ENCODE measurements around the gene ATP6V0A4.

Gene ATP6V0A4

DNA sequence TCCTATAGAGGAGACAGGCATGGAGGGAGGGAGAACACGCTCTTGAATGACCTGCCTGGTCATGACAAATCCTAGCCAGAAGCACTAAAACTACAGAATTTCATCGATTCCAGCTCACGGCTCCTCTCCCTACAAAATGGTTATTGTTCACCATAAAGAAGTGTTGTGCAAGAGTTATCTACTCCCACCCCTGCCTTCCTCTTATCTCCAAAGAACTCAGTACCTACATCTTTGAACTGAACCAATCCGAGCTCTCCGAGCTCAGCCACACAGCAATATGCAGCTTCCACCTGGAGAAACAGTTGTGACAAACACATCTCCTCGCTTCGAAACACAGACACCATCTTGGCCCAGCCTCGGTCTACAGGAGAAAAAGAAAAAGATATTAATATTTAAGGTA is 27.1 kb downstream of the ATP6V0A4 start:
- Histone ChIP-seq H3K4me2 (ENCODE audit: low read length) (no peak overlapping the region), H3K9me3 (replicated peaks; ENCODE audit: low read length) (no peaks in the 10 kb centered on the region), H3K9ac (ENCODE audit: low read depth, low read length) (no peak overlapping the region), H3K27me3 (ENCODE audit: control insufficient read depth, insufficient read depth, low read length) (no peaks in the 10 kb centered on the region), H3K4me1 (ENCODE audit: control insufficient read depth, insufficient read depth, low read length) (no peaks in the 10 kb centered on the region), H3K36me3 (ENCODE audit: insufficient read depth, low read length) (no peaks in the 10 kb centered on the region), H3K4me3 (ENCODE audit: low read length) (no peak overlapping the region)

GRCh38 chr7:138768241-138768640 is 29.8 kb downstream of the ATP6V0A4 start:
- Histone ChIP-seq H3K4me1 (ENCODE audit: control insufficient read depth, insufficient read depth, low read length) (no peaks in the 10 kb centered on the region), H3K36me3 (ENCODE audit: insufficient read depth, low read length) (no peaks in the 10 kb centered on the region), H3K27me3 (ENCODE audit: control insufficient read depth, insufficient read depth, low read length) (no peaks in the 10 kb centered on the region), H3K9me3 (replicated peaks; ENCODE audit: low read length) (no peaks in the 10 kb centered on the region), H3K4me3 (ENCODE audit: low read length) (no peak overlapping the region), H3K4me2 (ENCODE audit: low read length) (no peak overlapping the region), H3K9ac (ENCODE audit: low read depth, low read length) (no peak overlapping the region)

- Histone ChIP-seq H3K9me3 (replicated peaks; ENCODE audit: low read length) (no peaks in the 10 kb centered on the region), H3K36me3 (ENCODE audit: insufficient read depth, low read length) (no peaks in the 10 kb centered on the region), H3K4me2 (ENCODE audit: low read length) (no peak overlapping the region), H3K9ac (ENCODE audit: low read depth, low read length) (no peak overlapping the region), H3K27me3 (ENCODE audit: control insufficient read depth, insufficient read depth, low read length) (no peaks in the 10 kb centered on the region), H3K4me3 (ENCODE audit: low read length) (no peak overlapping the region), H3K4me1 (ENCODE audit: control insufficient read depth, insufficient read depth, low read length) (no peaks in the 10 kb centered on the region)
Measured at GRCh38 chr7:138756591-138757242, 41.3 kb downstream of the ATP6V0A4 start.

GRCh38 chr7:138755842-138756590 is 42.0 kb downstream of the ATP6V0A4 start:
- Histone ChIP-seq H3K27me3 (ENCODE audit: control insufficient read depth, insufficient read depth, low read length) (no peaks in the 10 kb centered on the region), H3K4me1 (ENCODE audit: control insufficient read depth, insufficient read depth, low read length) (no peaks in the 10 kb centered on the region), H3K9ac (ENCODE audit: low read depth, low read length) (no peak overlapping the region), H3K36me3 (ENCODE audit: insufficient read depth, low read length) (no peaks in the 10 kb centered on the region), H3K9me3 (replicated peaks; ENCODE audit: low read length) (no peaks in the 10 kb centered on the region), H3K4me3 (ENCODE audit: low read length) (no peak overlapping the region), H3K4me2 (ENCODE audit: low read length) (no peak overlapping the region)

GRCh38 chr7:138755331-138755747 is 42.7 kb downstream of the ATP6V0A4 start:
- Histone ChIP-seq H3K4me2 (ENCODE audit: low read length) (no peak overlapping the region), H3K27me3 (ENCODE audit: control insufficient read depth, insufficient read depth, low read length) (no peaks in the 10 kb centered on the region), H3K4me1 (ENCODE audit: control insufficient read depth, insufficient read depth, low read length) (no peaks in the 10 kb centered on the region), H3K4me3 (ENCODE audit: low read length) (no peak overlapping the region), H3K36me3 (ENCODE audit: insufficient read depth, low read length) (no peaks in the 10 kb centered on the region), H3K9ac (ENCODE audit: low read depth, low read length) (no peak overlapping the region), H3K9me3 (replicated peaks; ENCODE audit: low read length) (no peaks in the 10 kb centered on the region)

DNA sequence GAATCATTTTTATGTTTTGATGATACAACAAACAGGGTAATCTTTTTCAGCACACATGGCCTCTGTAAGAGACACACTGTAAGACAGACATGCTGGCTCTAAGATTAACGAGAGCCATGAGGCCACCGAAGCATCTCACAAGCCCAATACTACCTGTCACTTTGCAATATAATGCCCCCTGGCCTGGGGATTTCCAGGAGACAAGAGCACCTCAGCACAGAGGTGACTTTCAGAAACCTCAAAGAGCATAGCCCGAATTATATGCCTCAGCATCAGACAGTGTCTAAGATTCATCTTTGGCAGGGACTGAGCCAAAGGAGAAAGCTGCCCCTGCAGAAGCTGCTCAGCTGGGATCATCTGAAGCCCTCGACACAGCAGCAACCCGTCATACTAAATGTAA is 44.4 kb downstream of the ATP6V0A4 start:
- no peaks in the 10 kb centered on the region for H3K36me3 ChIP-seq (ENCODE audit: insufficient read depth, low read length)
- no peak overlapping the region for H3K4me3 ChIP-seq (ENCODE audit: low read length)
- H3K27me3 ChIP-seq (ENCODE audit: control insufficient read depth, insufficient read depth, low read length), result no peaks in the 10 kb centered on the region
- no peak overlapping the region for H3K4me2 ChIP-seq (ENCODE audit: low read length)
- no peaks in the 10 kb centered on the region for H3K9me3 ChIP-seq (replicated peaks; ENCODE audit: low read length)
- H3K4me1 ChIP-seq (ENCODE audit: control insufficient read depth, insufficient read depth, low read length), result no peaks in the 10 kb centered on the region
- no peak overlapping the region for H3K9ac ChIP-seq (ENCODE audit: low read depth, low read length)

- Histone ChIP-seq H3K4me3 (ENCODE audit: low read length) (no peak overlapping the region), H3K4me2 (ENCODE audit: low read length) (no peak overlapping the region), H3K4me1 (ENCODE audit: control insufficient read depth, insufficient read depth, low read length) (no peaks in the 10 kb centered on the region), H3K27me3 (ENCODE audit: control insufficient read depth, insufficient read depth, low read length) (no peaks in the 10 kb centered on the region), H3K9ac (ENCODE audit: low read depth, low read length) (no peak overlapping the region), H3K36me3 (ENCODE audit: insufficient read depth, low read length) (no peaks in the 10 kb centered on the region), H3K9me3 (replicated peaks; ENCODE audit: low read length) (no peaks in the 10 kb centered on the region)
Measured at GRCh38 chr7:138753150-138753518, 44.9 kb downstream of the ATP6V0A4 start.

DNA sequence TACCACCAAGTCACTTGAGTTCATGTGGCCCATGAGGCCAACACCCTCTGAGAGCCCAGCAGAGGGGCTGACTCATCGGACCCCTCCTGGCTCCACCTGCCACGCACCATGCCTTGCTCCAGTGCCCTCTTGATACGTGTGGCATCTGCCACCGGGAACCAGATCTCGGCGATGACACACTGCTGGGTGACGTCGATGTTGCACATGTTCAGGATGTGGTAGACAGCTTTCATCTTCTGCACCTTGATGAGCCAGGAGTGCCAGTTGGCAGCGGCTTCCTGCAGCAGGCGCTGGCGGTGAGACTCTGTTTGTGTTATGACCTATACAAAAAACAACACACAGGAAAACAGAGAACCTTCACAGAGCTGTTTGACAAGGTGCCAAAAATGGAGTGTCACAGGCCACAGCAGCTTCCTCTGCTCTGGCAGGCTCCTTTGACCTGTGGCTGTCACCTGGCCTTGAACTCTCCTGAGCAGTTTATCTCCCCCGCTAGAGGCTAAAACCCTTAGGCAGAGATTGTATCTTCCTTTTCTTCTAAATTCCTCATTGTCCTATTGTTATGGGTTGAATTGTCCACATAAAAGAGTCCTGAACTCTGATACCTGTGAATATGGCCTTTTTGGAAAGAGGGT is 45.4 kb downstream of the ATP6V0A4 start:
- H3K4me3 ChIP-seq (ENCODE audit: low read length), result no peak overlapping the region
- H3K4me1 ChIP-seq (ENCODE audit: control insufficient read depth, insufficient read depth, low read length), result no peaks in the 10 kb centered on the region
- no peaks in the 10 kb centered on the region for H3K27me3 ChIP-seq (ENCODE audit: control insufficient read depth, insufficient read depth, low read length)
- H3K4me2 ChIP-seq (ENCODE audit: low read length), result no peak overlapping the region
- H3K9ac ChIP-seq (ENCODE audit: low read depth, low read length), result no peak overlapping the region
- H3K36me3 ChIP-seq (ENCODE audit: insufficient read depth, low read length), result no peaks in the 10 kb centered on the region
- no peaks in the 10 kb centered on the region for H3K9me3 ChIP-seq (replicated peaks; ENCODE audit: low read length)

- H3K9me3 ChIP-seq (replicated peaks; ENCODE audit: low read length), result no peaks in the 10 kb centered on the region
- H3K4me2 ChIP-seq (ENCODE audit: low read length), result no peak overlapping the region
- no peaks in the 10 kb centered on the region for H3K36me3 ChIP-seq (ENCODE audit: insufficient read depth, low read length)
- H3K4me3 ChIP-seq (ENCODE audit: low read length), result no peak overlapping the region
- H3K9ac ChIP-seq (ENCODE audit: low read depth, low read length), result no peak overlapping the region
- no peaks in the 10 kb centered on the region for H3K4me1 ChIP-seq (ENCODE audit: control insufficient read depth, insufficient read depth, low read length)
- no peaks in the 10 kb centered on the region for H3K27me3 ChIP-seq (ENCODE audit: control insufficient read depth, insufficient read depth, low read length)
Measured at GRCh38 chr7:138750901-138751464, 47.0 kb downstream of the ATP6V0A4 start.

GRCh38 chr7:138750473-138750872 is 47.5 kb downstream of the ATP6V0A4 start:
- Histone ChIP-seq H3K9me3 (replicated peaks; ENCODE audit: low read length) (no peaks in the 10 kb centered on the region), H3K27me3 (ENCODE audit: control insufficient read depth, insufficient read depth, low read length) (no peaks in the 10 kb centered on the region), H3K4me2 (ENCODE audit: low read length) (no peak overlapping the region), H3K4me3 (ENCODE audit: low read length) (no peak overlapping the region), H3K4me1 (ENCODE audit: control insufficient read depth, insufficient read depth, low read length) (no peaks in the 10 kb centered on the region), H3K36me3 (ENCODE audit: insufficient read depth, low read length) (no peaks in the 10 kb centered on the region), H3K9ac (ENCODE audit: low read depth, low read length) (no peak overlapping the region)

- Histone ChIP-seq H3K9me3 (replicated peaks; ENCODE audit: low read length) (no peaks in the 10 kb centered on the region), H3K36me3 (ENCODE audit: insufficient read depth, low read length) (no peaks in the 10 kb centered on the region), H3K27me3 (ENCODE audit: control insufficient read depth, insufficient read depth, low read length) (no peaks in the 10 kb centered on the region), H3K4me2 (ENCODE audit: low read length) (no peak overlapping the region), H3K9ac (ENCODE audit: low read depth, low read length) (no peak overlapping the region), H3K4me3 (ENCODE audit: low read length) (no peak overlapping the region), H3K4me1 (ENCODE audit: control insufficient read depth, insufficient read depth, low read length) (no peaks in the 10 kb centered on the region)
Measured at GRCh38 chr7:138749960-138750359, 48.0 kb downstream of the ATP6V0A4 start.

All from skeletal muscle satellite cell (primary cell).